GM12864 (cell line): ENCODE data around the gene AKNA.
A peak's percentile ranks its signal among the peaks of the same experiment; 100 is the strongest.

Experiments used
- DNase-seq: peaks from one replicate; pipeline ENCODE4 v3.0.0-alpha.2; 2011; ENCODE audit warnings: low read depth
- H3K4me3 ChIP-seq: 2 replicates; pipeline ENCODE4 v1.5.1; 2011; ENCODE audit warnings: mild to moderate bottlenecking, low read depth, low read length, control low read depth
- TF ChIP-seq, protein P1 (sequence below): IDR thresholded peaks from 2 replicates; pipeline ENCODE4 v1.5.1; 2011; ENCODE audit warnings: low read depth, mild to moderate bottlenecking, moderate library complexity, low read length, control low read depth, inconsistent platforms; ENCODE audit errors: missing control alignments

Gene AKNA

DNA sequence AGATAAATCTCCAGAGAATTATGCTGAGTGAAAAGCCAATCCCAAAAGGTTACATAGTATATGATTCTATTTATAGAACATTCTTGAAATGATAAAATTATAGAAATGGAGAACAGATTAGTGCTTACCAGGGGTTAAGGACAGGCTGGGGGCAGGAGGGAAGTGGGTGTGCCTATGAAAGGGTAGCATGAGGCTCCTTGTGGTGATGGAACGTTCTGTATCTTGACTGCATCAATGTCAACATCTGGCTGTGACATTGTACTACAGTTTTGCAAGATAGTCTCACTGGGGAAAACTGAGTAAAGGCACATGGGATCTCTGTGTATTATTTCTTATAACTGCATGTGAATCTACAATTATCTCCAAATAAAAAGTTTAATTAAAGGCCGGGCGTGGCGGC, 35.9 kb downstream of the AKNA start:
- TF ChIP-seq, protein P1, sequence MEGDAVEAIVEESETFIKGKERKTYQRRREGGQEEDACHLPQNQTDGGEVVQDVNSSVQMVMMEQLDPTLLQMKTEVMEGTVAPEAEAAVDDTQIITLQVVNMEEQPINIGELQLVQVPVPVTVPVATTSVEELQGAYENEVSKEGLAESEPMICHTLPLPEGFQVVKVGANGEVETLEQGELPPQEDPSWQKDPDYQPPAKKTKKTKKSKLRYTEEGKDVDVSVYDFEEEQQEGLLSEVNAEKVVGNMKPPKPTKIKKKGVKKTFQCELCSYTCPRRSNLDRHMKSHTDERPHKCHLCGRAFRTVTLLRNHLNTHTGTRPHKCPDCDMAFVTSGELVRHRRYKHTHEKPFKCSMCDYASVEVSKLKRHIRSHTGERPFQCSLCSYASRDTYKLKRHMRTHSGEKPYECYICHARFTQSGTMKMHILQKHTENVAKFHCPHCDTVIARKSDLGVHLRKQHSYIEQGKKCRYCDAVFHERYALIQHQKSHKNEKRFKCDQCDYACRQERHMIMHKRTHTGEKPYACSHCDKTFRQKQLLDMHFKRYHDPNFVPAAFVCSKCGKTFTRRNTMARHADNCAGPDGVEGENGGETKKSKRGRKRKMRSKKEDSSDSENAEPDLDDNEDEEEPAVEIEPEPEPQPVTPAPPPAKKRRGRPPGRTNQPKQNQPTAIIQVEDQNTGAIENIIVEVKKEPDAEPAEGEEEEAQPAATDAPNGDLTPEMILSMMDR = no peak
- H3K4me3 ChIP-seq = no peak overlapping the region
- DNase-seq = no peak

GRCh38 chr9:114350636-114351401, 37.0 kb downstream of the AKNA start:
- TF ChIP-seq, protein P1 = no peak
- DNase-seq = no peak
- no peak overlapping the region for H3K4me3 ChIP-seq

GRCh38 chr9:114349713-114350480, 37.9 kb downstream of the AKNA start:
- TF ChIP-seq, protein P1 = no peak
- DNase-seq = no peak
- H3K4me3 ChIP-seq = no peak overlapping the region

DNA sequence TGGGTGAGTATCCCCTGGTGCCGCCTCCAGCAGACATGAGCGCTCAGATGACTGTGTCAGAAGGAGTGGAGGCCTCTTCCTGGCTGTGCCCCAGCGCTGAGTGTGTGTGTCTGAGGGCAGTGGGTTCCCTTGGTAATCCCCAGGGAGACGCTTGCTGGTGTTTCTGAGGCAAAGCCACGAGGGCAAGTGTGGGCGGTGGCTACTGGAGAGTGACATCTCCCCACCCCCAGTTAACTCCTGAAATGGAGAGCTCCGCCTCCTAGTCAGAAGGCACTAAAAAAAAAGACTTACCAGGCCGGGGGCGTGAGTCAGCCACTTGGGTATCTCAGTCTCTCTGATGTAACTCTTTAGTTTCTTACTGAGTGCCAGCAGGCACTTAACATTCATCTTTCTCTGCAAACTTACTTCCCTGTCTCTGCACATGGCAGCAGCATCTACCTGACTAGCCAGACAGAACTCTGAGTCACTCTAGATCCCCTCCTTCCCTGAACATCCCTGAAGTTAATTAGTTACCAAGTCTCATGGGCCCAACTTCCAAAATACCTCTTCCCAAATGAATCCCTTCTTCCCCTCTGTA, 38.8 kb downstream of the AKNA start:
- no peak overlapping the region for H3K4me3 ChIP-seq
- DNase-seq = peak; percentile 80
- TF ChIP-seq, protein P1 = no peak

DNA sequence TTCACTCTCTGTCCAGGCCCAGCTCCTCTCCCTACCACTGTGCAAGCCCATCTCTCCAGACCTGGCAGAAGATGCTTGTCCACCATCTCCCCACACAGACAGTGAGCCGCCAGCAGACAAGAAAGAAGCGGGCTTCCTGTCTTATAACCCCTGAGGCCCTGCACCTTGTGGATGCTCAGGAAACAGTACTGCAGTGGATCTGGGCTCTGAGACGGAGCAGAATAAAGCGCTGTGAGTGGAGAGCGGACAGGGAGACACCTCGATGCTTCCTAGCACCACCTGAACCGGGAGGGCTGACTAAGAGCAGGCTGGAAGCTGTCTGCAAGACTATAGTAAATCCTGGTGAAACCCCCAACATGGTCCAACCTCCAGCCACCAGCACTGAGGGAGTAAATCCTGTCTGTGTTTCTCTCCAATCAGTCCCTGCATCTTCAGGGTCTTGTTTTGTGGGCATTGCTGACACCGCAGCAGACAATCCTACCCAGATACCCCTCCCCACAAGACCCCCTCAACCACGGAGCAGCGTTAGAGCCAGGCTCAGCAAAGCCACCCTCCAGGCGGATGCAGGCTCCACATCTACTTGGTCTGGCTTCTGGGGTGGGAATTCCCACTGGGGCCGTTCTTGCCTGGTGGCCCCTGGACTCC, 39.4 kb downstream of the AKNA start:
- DNase-seq = no peak
- TF ChIP-seq, protein P1 = no peak
- no peak overlapping the region for H3K4me3 ChIP-seq

- DNase-seq = no peak
- no peak overlapping the region for H3K4me3 ChIP-seq
- TF ChIP-seq, protein P1 = no peak
These were observed 40.1 kb downstream of the AKNA start for GRCh38 chr9:114347675-114348074.
